MCF 10A (cell line): ENCODE measurements around the gene YTHDC1. TPM values are rescaled to one million over a fixed set of nuclear protein-coding genes. Genes with fewer than 3 reads are reported as not detected.

ENCODE experiments used
- BruUV-seq: library from RNA; stranded (reverse); fragments of 400-500 nt; replicated peaks from 2 replicates; lab custom pipeline; 2021; lab: Mats Ljungman, UMichigan
- CTCF ChIA-PET: fragments of 300-600 bp; sonication (Branson Sonifier 250); formaldehyde crosslinking; extraction: SDS; loops from one replicate; lab custom pipeline; 2021; ENCODE audit warnings: antibody characterized with exemption, inconsistent platforms; lab: Yijun Ruan, JAX
- POLR2A ChIA-PET: fragments of 300-600, 350-650 bp; sonication (Branson Sonifier 250); formaldehyde crosslinking; extraction: SDS; loops from one replicate; lab custom pipeline; 2020; ENCODE audit warnings: antibody characterized with exemption, inconsistent platforms; lab: Yijun Ruan, JAX
- DNase-seq: peaks from one replicate; pipeline ENCODE4 v3.0.0-alpha.2; 2018; ENCODE audit not compliant: unreplicated experiment
- H3K27ac Mint-ChIP-seq: one replicate; pipeline ENCODE4 v1.8.0; 2022; ENCODE audit warnings: mild to moderate bottlenecking, low read depth, mixed read lengths; ENCODE audit not compliant: unreplicated experiment
- H3K27me3 Mint-ChIP-seq: one replicate; pipeline ENCODE4 v1.8.0; 2022; ENCODE audit warnings: mixed read lengths; ENCODE audit not compliant: insufficient read depth, unreplicated experiment
- H3K36me3 Mint-ChIP-seq: one replicate; pipeline ENCODE4 v1.8.0; 2022; ENCODE audit warnings: mild to moderate bottlenecking, moderate library complexity, mixed read lengths; ENCODE audit not compliant: insufficient read depth, unreplicated experiment
- H3K4me1 Mint-ChIP-seq: one replicate; pipeline ENCODE4 v1.8.0; 2022; ENCODE audit warnings: mixed read lengths; ENCODE audit not compliant: insufficient read depth, unreplicated experiment
- H3K4me3 Mint-ChIP-seq: one replicate; pipeline ENCODE4 v1.8.0; 2022; ENCODE audit warnings: mild to moderate bottlenecking, moderate library complexity, mixed read lengths; ENCODE audit not compliant: unreplicated experiment
- H3K9me3 Mint-ChIP-seq: one replicate; pipeline ENCODE4 v1.8.0; 2022; ENCODE audit warnings: mixed read lengths; ENCODE audit not compliant: unreplicated experiment
- intact Hi-C: fragments of 100-400 bp; cut with micrococcal nuclease; formaldehyde crosslinking; loops from 2 replicates; pipeline ENCODE4 v1.14.1; 2022
- total RNA-seq: library from RNA; stranded (reverse); gene quantifications from 2 replicates; pipeline ENCODE4 v1.2.3, GENCODE V29; 2022
- TF ChIP-seq, protein P1 (sequence below): fragments of 200-600 bp; IDR thresholded peaks from one replicate; pipeline ENCODE4 v1.8.0; 2022; ENCODE audit warnings: antibody characterized with exemption, mild to moderate bottlenecking; ENCODE audit not compliant: unreplicated experiment

YTHDC1 gene
- total RNA-seq, 1 experiment from 2014 or later, result 123 TPM

DNA sequence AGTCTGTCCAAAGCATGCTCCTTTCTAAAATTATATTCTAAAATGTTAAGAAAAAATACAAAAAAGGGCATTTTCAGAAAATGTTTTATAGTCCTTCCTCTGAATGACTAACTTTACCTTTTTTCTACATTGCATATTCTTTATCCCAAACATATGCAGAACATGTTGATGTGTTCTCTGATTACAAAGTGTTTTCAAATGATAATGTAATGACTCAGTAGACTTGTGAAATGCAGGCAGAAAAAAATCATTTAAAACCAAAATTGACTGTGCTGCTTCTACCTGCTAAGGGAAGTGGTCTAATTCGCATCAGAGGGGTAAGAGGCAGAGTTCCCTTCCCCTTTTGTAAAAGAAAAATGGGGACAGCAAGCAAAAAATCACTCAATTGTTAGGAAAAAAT is 22.7 kb upstream of the YTHDC1 start:
- DNase-seq, result no peak
- Mint-ChIP-seq H3K4me3 (no peak overlapping the region), H3K27ac (peak overlapping the region; percentile 48), H3K27me3 (no peaks in the 10 kb centered on the region), H3K4me1 (peaks cover 35% of the 10 kb centered on the region), H3K36me3 (no peaks in the 10 kb centered on the region), H3K9me3 (no peaks in the 10 kb centered on the region)
- ChIA-PET POLR2A (interaction anchor here (0.6 to 8.8 kb wide), 4 partner anchors 11 to 894 kb away, joined by 3 to 134 read pairs (median 14); partner anchors contain the start of gene YTHDC1), CTCF (interaction anchor here (0.6 to 2.3 kb wide), 4 partner anchors 12 to 100 kb away, joined by 4 to 12 read pairs (median 6); no protein-coding TSS in a partner anchor)
- intact Hi-C loops, result loop anchor here (10.0 kb wide), 2 partner anchors 48 to 198 kb away; no protein-coding TSS in a partner anchor
- BruUV-seq, result no TSS peak
- TF ChIP-seq, protein P1, sequence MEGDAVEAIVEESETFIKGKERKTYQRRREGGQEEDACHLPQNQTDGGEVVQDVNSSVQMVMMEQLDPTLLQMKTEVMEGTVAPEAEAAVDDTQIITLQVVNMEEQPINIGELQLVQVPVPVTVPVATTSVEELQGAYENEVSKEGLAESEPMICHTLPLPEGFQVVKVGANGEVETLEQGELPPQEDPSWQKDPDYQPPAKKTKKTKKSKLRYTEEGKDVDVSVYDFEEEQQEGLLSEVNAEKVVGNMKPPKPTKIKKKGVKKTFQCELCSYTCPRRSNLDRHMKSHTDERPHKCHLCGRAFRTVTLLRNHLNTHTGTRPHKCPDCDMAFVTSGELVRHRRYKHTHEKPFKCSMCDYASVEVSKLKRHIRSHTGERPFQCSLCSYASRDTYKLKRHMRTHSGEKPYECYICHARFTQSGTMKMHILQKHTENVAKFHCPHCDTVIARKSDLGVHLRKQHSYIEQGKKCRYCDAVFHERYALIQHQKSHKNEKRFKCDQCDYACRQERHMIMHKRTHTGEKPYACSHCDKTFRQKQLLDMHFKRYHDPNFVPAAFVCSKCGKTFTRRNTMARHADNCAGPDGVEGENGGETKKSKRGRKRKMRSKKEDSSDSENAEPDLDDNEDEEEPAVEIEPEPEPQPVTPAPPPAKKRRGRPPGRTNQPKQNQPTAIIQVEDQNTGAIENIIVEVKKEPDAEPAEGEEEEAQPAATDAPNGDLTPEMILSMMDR, result no peak

DNA sequence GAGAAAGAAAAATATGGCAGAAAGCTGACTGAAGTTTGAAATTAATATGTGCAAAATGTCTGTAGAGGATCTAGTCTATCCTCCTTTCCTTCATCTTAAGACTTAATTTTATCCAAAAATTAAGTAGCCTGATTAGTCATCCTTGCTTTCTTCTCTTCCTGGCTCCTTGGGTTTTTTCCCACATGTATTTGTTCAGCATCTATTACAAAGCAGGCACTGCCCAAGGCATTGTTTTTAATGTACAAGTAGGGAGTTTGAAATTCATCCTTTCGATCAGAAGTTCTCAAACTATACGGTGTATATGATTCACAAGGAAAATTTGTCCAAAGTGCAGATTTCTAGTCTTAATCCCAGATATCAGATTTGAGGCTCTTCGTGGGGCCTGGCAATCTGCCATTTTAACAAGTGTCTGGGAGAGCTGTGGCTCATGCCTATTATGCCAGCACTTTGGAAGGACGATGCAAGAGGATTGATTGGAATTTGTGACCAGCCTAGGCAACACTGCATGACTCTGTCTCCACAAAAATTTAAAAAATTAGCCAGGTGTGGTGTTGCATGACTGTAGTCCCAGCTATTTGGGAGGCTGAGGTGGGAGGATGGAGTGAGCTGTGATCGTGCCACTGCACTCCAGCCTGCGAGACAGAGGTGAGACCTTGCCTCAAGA is 19.4 kb upstream of the YTHDC1 start:
- Mint-ChIP-seq H3K27ac (peak overlapping the region; percentile 93), H3K4me1 (peaks cover 25% of the 10 kb centered on the region), H3K36me3 (no peaks in the 10 kb centered on the region), H3K4me3 (peak overlapping the region; percentile 61), H3K9me3 (no peaks in the 10 kb centered on the region), H3K27me3 (no peaks in the 10 kb centered on the region)
- TF ChIP-seq, protein P1, result no peak
- BruUV-seq, result no TSS peak
- DNase-seq, result peak; percentile 58
- ChIA-PET CTCF (no interaction called here), POLR2A (interaction anchor here (0.7 to 8.8 kb wide), 6 partner anchors 8 to 75 kb away, joined by 3 to 134 read pairs (median 16); partner anchors contain the start of gene YTHDC1)
- intact Hi-C loops, result loop anchor here (1.0 kb wide), 1 partner anchor 20 kb away; no protein-coding TSS in a partner anchor

DNA sequence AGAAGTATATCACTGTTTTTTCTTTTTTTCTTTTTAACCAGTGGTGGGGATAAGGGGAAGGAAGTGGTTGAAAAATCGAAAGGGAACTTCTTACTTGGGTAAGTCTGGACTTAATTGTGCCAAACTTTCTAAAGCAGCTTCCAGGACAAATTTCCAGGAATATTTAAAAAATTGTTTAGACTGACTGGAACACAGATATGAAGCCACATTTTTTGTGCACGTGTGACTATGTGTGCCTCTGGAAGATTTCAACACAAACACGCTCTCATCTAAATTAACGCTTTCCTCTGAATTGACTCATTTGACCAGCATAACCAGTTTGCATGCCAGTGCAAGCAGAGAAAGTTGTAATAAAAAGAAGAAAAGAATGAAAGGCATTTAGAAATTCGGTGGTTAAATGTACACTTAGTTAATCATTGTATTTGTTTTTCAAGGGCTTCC is 18.8 kb upstream of the YTHDC1 start:
- TF ChIP-seq, protein P1, result no peak
- CTCF ChIA-PET, result no interaction called here
- POLR2A ChIA-PET, result interaction anchor here (0.7 to 8.8 kb wide), 4 partner anchors 19 to 30 kb away, joined by 3 to 134 read pairs (median 14); partner anchors contain the start of gene YTHDC1

DNA sequence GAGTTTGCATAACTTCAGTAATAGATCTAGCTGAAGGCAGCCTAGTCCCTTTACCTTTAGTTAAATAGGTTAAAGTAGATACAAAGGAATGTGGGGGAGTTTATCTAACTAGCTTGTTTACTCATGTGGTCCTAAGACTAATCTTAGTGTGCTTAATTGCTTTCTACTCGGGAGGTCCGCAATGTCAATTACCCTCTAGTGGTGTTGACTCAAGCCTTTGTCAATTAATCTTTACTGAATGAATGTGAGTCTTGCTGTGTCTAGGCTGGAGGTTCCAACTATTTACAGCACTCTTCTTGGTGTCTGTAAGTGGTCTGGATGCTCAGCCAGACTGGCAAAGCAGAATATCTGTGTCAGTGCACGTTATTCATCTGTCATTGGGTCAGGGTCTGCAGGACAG is 17.9 kb upstream of the YTHDC1 start:
- BruUV-seq, result no TSS peak
- TF ChIP-seq, protein P1, result no peak
- Mint-ChIP-seq H3K36me3 (no peaks in the 10 kb centered on the region), H3K27me3 (no peaks in the 10 kb centered on the region), H3K27ac (peak overlapping the region; percentile 93), H3K9me3 (no peaks in the 10 kb centered on the region), H3K4me1 (peaks cover 17% of the 10 kb centered on the region), H3K4me3 (no peak overlapping the region)
- intact Hi-C loops, result no loop called here
- POLR2A ChIA-PET, result interaction anchor here (0.7 to 8.8 kb wide), 4 partner anchors 18 to 29 kb away, joined by 3 to 134 read pairs (median 14); partner anchors contain the start of gene YTHDC1
- no peak for DNase-seq
- CTCF ChIA-PET, result interaction anchor here (0.9 kb wide), 1 partner anchor 8 kb away, joined by 4 read pairs; no protein-coding TSS in a partner anchor

More for the DNA sequence above, 18.8 kb upstream of the YTHDC1 start:
- H3K4me3 Mint-ChIP-seq, result peak overlapping the region; percentile 61
- intact Hi-C loops, result loop anchor here (1.0 kb wide), 1 partner anchor 19 kb away; no protein-coding TSS in a partner anchor
- no peaks in the 10 kb centered on the region for H3K27me3 Mint-ChIP-seq
- no peaks in the 10 kb centered on the region for H3K9me3 Mint-ChIP-seq
- peaks cover 25% of the 10 kb centered on the region for H3K4me1 Mint-ChIP-seq
- no peaks in the 10 kb centered on the region for H3K36me3 Mint-ChIP-seq
- H3K27ac Mint-ChIP-seq, result peak overlapping the region; percentile 93
- no TSS peak for BruUV-seq
- DNase-seq, result peak; percentile 60
